GM13976 (cell line): ENCODE results near the gene PNRC2.
"Not testable (repeated sequence)": the region's sequence is repeated elsewhere in the genome, so short reads cannot be mapped to it uniquely, and the experiment has no call there.

Experiments
- DNase-seq: peaks from one replicate; pipeline ENCODE4 v3.0.0; 2012; ENCODE audit warnings: low spot score
- in situ Hi-C: fragments of 300-500 bp; cut with MboI; formaldehyde crosslinking; loops from one replicate; pipeline ENCODE4 v1.12.0; 2022; ENCODE audit warnings: low sequenced_read_pairs, mixed read lengths, inconsistent platforms; ENCODE audit not compliant: unreplicated experiment
- TF ChIP-seq, protein P1 (sequence below): IDR thresholded peaks from 2 replicates; pipeline ENCODE4 v1.5.1; 2012; ENCODE audit warnings: borderline replicate concordance, mild to moderate bottlenecking; ENCODE audit not compliant: insufficient read depth; ENCODE audit errors: extremely low read depth, missing control alignments, control extremely low read depth

PNRC2 gene

DNA sequence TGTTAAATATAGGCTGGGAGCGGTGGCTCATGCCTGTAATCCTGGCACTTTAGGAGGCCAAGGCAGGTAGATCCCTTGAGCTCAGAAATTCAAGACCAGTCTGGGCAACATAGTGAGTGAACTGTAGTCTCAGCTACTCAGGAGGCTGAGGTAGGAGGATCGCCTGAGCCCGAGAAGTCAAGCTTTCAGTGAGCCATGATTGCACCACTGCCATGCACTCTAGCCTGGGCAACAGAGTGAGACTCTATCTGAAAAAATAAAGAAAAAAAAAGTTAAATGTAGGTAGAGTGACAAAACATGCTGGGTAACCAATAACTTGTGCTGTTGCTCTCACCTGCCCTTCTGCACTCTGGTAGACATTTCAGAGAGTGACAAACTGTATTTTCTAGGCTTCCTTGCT is 45.5 kb downstream of the PNRC2 start:
- no peak for DNase-seq

DNA sequence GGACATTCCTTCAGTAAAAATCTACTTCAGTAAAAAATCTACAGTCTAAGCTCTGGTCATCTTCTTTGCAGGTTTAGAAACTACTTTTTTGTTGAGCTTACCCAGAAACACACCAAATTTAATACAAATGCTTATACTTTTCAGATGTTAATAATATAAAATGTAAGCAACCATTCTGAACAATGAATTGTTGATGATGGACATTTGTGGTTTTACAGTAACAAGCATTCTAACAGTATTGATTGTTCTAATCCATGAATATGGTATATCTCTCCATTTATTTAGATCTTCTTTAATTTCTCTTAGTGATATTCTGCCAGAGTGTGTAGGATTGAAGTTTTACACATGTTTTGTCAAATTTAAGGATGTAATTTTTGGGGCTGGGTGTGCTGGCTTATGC is 47.5 kb downstream of the PNRC2 start:
- no peak for DNase-seq
- TF ChIP-seq, protein P1, sequence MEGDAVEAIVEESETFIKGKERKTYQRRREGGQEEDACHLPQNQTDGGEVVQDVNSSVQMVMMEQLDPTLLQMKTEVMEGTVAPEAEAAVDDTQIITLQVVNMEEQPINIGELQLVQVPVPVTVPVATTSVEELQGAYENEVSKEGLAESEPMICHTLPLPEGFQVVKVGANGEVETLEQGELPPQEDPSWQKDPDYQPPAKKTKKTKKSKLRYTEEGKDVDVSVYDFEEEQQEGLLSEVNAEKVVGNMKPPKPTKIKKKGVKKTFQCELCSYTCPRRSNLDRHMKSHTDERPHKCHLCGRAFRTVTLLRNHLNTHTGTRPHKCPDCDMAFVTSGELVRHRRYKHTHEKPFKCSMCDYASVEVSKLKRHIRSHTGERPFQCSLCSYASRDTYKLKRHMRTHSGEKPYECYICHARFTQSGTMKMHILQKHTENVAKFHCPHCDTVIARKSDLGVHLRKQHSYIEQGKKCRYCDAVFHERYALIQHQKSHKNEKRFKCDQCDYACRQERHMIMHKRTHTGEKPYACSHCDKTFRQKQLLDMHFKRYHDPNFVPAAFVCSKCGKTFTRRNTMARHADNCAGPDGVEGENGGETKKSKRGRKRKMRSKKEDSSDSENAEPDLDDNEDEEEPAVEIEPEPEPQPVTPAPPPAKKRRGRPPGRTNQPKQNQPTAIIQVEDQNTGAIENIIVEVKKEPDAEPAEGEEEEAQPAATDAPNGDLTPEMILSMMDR: no peak
- in situ Hi-C loops: no loop called here

More for the DNA sequence above, 45.5 kb downstream of the PNRC2 start:
- TF ChIP-seq, protein P1: no peak
- in situ Hi-C loops: no loop called here

DNA sequence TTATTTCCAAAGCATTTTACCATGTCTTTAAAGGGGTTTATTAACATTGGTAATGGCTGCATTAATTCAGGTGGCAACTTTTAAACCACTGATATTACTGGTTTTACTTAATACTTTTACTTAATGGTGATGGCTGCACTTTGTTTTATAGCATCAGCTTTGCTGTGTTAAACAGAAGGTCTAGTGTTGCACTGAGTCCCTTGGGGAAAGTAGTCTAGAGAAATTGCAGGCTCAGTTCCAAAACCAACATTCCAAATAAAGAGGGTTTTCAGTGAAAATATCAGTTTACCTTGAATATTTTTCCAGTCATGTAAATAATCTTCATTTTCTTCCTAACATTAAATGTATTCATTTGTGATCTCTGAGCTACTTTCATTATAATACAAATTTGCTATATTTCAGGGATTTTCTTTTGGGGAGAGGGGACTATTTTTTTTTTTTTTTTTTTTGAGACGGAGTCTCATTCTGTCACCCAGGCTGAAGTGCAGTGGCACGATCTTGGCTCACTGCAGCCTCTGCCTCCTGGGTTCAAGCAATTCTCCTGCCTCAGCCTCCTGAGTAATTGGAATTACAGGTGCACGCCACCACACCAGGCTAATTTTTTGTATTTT is 49.1 kb downstream of the PNRC2 start:
- DNase-seq, in situ Hi-C loops: not testable (repeated sequence)

DNA sequence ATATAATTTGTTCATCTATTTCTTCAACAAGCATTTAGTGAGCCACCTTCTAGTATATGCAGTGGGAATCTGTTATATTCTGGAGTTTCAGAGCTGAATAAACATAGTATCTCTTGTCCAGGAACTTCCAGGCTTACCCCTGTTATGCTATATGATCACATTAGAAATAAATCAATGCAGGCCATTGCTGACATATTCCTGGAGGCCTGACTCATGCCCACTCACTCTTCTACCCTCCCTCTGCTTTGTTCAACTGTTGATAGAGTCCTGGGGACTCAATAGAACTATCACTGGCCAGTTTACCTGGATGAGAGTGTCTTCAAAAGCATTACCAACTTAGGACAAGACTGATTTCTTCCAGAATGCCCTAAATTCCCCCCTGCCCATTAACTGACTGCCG is 49.8 kb downstream of the PNRC2 start:
- in situ Hi-C loops: no loop called here
- TF ChIP-seq, protein P1: no peak
- DNase-seq: no peak

DNA sequence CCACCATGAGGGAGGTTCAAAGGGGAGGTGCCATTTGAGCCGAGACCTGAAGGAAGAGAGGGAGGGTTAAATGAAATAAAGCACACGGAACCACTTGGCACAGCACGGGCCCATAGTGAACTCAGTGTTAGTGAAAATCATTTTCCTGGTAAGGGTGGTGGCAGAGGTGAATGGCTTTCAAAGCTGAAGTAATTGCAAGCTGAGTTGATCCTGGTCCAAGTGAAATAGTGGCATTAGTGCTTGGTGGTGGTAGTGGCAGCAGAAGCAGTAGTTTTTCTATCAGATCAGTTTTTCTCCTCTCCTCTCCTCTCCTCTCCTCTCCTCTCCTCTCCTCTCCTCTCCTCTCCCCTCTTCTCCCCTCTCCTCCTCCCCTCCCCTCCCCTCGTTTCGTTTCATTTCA is 51.0 kb downstream of the PNRC2 start:
- TF ChIP-seq, protein P1: no peak
- in situ Hi-C loops: no loop called here
- DNase-seq: no peak

DNA sequence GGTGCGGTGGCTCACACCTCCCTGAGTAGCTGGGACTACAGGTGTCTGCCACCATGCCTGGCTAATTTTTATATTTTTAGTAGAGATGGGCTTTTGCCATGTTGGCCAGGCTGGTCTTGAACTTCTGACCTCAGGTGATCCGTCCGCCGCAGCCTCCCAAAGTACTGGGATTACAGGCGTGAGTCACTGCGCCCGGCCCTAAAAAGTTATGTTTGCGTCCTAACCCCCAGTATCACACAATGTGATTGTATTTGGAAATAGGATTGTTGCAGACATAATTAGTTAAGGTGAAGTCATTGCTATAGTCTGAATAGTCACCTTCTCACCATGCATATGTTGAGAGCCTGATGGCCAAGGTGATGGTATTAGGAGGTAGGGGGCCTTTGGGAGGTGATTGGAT is 53.2 kb downstream of the PNRC2 start:
- in situ Hi-C loops, DNase-seq: not testable (repeated sequence)
